ENCODE results near the gene THNSL1.

The THNSL1 gene

DNA sequence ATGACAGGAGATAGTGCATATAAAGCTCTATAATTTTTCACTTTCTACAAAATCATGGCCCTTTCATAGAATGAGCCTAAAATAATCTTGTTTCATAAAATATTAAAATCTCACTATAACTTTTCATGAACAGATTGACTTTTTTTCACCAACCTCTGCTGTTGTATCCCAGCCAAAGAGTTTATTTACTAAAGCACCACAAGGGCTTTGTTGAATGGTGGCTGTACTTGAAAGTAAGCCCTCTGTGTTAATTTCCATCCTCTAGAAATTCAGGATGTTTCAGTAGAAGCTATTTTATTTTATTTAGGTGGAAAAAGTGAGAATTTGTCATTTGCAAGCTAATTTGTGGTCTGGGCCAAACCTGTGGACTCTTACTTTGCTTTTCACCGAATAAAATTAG lies 30.2 kb downstream of the THNSL1 start:
- Histone ChIP-seq H3K4me3 (ENCODE audit: low read length) (no peak overlapping the region), H3K27me3 (ENCODE audit: control insufficient read depth, low read length) (no peaks in the 10 kb centered on the region), H3K4me2 (ENCODE audit: low read length) (no peak overlapping the region), H3K9me3 (ENCODE audit: control insufficient read depth, insufficient read depth, low read length) (no peaks in the 10 kb centered on the region), H3F3A (ENCODE audit: control insufficient read depth, insufficient read depth) (no peaks in the 10 kb centered on the region), H3K27ac (ENCODE audit: low read depth, low read length) (no peak overlapping the region), H3K36me3 (ENCODE audit: control insufficient read depth, low read length) (no peaks in the 10 kb centered on the region), H3K79me2 (ENCODE audit: control insufficient read depth, low read length) (no peaks in the 10 kb centered on the region), H3K9me2 (replicated peaks; ENCODE audit: control insufficient read depth, low read length) (no peaks in the 10 kb centered on the region), H3K4me1 (ENCODE audit: control insufficient read depth, low read length) (no peaks in the 10 kb centered on the region), H4K20me1 (ENCODE audit: control insufficient read depth, insufficient read depth, low read depth, low read length) (no peaks in the 10 kb centered on the region)
- TF ChIP-seq, protein P1, sequence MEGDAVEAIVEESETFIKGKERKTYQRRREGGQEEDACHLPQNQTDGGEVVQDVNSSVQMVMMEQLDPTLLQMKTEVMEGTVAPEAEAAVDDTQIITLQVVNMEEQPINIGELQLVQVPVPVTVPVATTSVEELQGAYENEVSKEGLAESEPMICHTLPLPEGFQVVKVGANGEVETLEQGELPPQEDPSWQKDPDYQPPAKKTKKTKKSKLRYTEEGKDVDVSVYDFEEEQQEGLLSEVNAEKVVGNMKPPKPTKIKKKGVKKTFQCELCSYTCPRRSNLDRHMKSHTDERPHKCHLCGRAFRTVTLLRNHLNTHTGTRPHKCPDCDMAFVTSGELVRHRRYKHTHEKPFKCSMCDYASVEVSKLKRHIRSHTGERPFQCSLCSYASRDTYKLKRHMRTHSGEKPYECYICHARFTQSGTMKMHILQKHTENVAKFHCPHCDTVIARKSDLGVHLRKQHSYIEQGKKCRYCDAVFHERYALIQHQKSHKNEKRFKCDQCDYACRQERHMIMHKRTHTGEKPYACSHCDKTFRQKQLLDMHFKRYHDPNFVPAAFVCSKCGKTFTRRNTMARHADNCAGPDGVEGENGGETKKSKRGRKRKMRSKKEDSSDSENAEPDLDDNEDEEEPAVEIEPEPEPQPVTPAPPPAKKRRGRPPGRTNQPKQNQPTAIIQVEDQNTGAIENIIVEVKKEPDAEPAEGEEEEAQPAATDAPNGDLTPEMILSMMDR (IDR thresholded peaks at IDR 0.05; ENCODE audit: low read depth, low read length, poor library complexity, severe bottlenecking) = no peak
- no peak for TF ChIP-seq EZH2phosphoT487 (IDR thresholded peaks at IDR 0.05; ENCODE audit: borderline replicate concordance, low read length)

DNA sequence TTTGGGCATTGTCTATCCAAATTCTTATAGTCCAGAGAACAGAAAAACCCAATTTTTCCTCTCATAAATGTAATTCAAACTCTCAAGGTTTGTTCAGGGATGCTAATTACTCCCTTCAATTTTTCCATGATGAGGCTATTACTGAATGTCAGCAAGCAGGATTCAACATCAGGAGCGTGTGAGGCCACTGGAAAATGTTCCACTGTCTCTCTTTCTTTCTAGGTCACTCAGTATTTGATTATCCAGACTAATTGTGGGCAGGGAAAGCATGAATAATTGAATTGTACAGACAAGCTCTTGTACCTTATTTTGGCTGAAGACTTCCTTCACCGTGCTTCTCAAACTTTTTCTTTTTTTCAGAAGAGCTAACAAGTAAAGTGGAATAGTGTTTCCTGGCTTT lies 30.7 kb downstream of the THNSL1 start:
- Histone ChIP-seq H3K4me3 (ENCODE audit: low read length) (no peak overlapping the region), H3K4me2 (ENCODE audit: low read length) (no peak overlapping the region), H3K9me2 (replicated peaks; ENCODE audit: control insufficient read depth, low read length) (no peaks in the 10 kb centered on the region)

DNA sequence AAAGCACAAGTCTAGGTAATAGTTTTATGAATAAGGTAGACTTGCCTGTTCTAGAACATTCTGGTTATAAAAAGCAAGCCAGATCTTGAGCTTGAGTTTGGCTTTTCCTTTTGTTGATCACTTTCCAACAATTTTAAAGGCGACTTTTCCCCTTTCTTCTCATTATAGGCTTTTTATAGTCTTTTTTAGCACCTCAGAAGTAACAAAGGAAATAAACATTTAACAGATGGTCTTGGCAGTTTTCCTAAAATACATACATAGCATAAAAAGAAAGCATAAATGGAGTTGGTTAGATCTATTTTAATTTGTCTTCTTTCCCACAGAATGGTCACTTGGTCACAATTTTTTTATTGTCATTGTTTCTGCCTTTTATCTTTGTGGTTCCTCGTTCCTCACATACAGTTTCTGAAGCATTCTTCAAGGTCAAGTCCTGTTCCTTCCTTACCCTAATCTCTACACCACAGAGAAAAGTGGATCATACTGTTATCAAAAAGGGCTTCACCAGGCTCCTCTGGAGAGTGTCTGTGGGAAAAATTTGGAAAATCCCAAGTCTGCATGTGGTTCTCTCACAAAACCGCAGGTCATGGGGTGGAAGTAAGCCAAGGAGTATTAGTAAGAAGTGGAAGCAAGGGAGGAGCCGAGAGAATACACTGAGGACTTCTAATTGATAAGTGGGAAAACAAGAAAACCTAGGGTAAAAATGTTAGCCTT lies 31.3 kb downstream of the THNSL1 start:
- no peaks in the 10 kb centered on the region for H3K27me3 ChIP-seq (ENCODE audit: control insufficient read depth, low read length)

More for the DNA sequence above, 30.7 kb downstream of the THNSL1 start:
- Histone ChIP-seq H3K9me3 (ENCODE audit: control insufficient read depth, insufficient read depth, low read length) (no peaks in the 10 kb centered on the region), H3K79me2 (ENCODE audit: control insufficient read depth, low read length) (no peaks in the 10 kb centered on the region), H4K20me1 (ENCODE audit: control insufficient read depth, insufficient read depth, low read depth, low read length) (no peaks in the 10 kb centered on the region), H3K4me1 (ENCODE audit: control insufficient read depth, low read length) (no peaks in the 10 kb centered on the region), H3K27ac (ENCODE audit: low read depth, low read length) (no peak overlapping the region), H3K36me3 (ENCODE audit: control insufficient read depth, low read length) (no peaks in the 10 kb centered on the region), H3K27me3 (ENCODE audit: control insufficient read depth, low read length) (no peaks in the 10 kb centered on the region), H3F3A (ENCODE audit: control insufficient read depth, insufficient read depth) (no peaks in the 10 kb centered on the region)
- TF ChIP-seq, protein P1 (IDR thresholded peaks at IDR 0.05; ENCODE audit: low read depth, low read length, poor library complexity, severe bottlenecking) = no peak
- TF ChIP-seq EZH2phosphoT487 (IDR thresholded peaks at IDR 0.05; ENCODE audit: borderline replicate concordance, low read length) = no peak

More for the DNA sequence above, 31.3 kb downstream of the THNSL1 start:
- Histone ChIP-seq H3K9me3 (ENCODE audit: control insufficient read depth, insufficient read depth, low read length) (no peaks in the 10 kb centered on the region), H3K4me2 (ENCODE audit: low read length) (no peak overlapping the region), H4K20me1 (ENCODE audit: control insufficient read depth, insufficient read depth, low read depth, low read length) (no peaks in the 10 kb centered on the region), H3K36me3 (ENCODE audit: control insufficient read depth, low read length) (no peaks in the 10 kb centered on the region), H3K4me3 (ENCODE audit: low read length) (no peak overlapping the region), H3K9me2 (replicated peaks; ENCODE audit: control insufficient read depth, low read length) (no peaks in the 10 kb centered on the region), H3K4me1 (ENCODE audit: control insufficient read depth, low read length) (no peaks in the 10 kb centered on the region), H3K27ac (ENCODE audit: low read depth, low read length) (no peak overlapping the region), H3K79me2 (ENCODE audit: control insufficient read depth, low read length) (no peaks in the 10 kb centered on the region), H3F3A (ENCODE audit: control insufficient read depth, insufficient read depth) (no peaks in the 10 kb centered on the region)
- no peak for TF ChIP-seq EZH2phosphoT487 (IDR thresholded peaks at IDR 0.05; ENCODE audit: borderline replicate concordance, low read length)
- TF ChIP-seq, protein P1 (IDR thresholded peaks at IDR 0.05; ENCODE audit: low read depth, low read length, poor library complexity, severe bottlenecking) = no peak

All from DOHH2 (cell line).